ENCODE results near the gene USP10. TPM values are rescaled to one million over a fixed set of nuclear protein-coding genes. Genes with fewer than 3 reads are reported as not detected.

Gene USP10
- total RNA-seq, 1 donor from 2014 or later = 107 TPM

- H3K36me3 Mint-ChIP-seq (ENCODE audit: low read depth, unreplicated experiment) = peaks cover 16% of the 10 kb centered on the region
- Histone ChIP-seq H3K27me3 (ENCODE audit: insufficient read depth, low read length) (no peaks in the 10 kb centered on the region), H3K9me3 (ENCODE audit: insufficient read depth, low read depth, low read length) (no peaks in the 10 kb centered on the region), H4K20me1 (ENCODE audit: insufficient read depth, low read length) (peaks cover 42% of the 10 kb centered on the region), H3K36me3 (ENCODE audit: insufficient read depth, low read length) (peaks cover 12% of the 10 kb centered on the region), H3K9ac (ENCODE audit: low read length) (no peak overlapping the region), H3K27ac (ENCODE audit: low read depth, low read length) (no peak overlapping the region), H3K4me1 (ENCODE audit: insufficient read depth, low read length) (peaks cover 11% of the 10 kb centered on the region), H3K4me3 (ENCODE audit: insufficient read depth, low read depth, low read length) (no peak overlapping the region), H2AFZ (ENCODE audit: low read depth, low read length) (no peak overlapping the region), H3K4me2 (ENCODE audit: low read length) (no peak overlapping the region), H3K79me2 (ENCODE audit: insufficient read depth, low read length) (peaks cover 3% of the 10 kb centered on the region)
- H3K27me3 Mint-ChIP-seq (ENCODE audit: low read depth, unreplicated experiment) = no peaks in the 10 kb centered on the region
- FAIRE-seq = no peak
- H3K4me3 Mint-ChIP-seq (ENCODE audit: unreplicated experiment) = no peak overlapping the region
- DNase-seq (ENCODE audit: low read depth) = no peak
- peaks cover 21% of the 10 kb centered on the region for H3K4me1 Mint-ChIP-seq (ENCODE audit: low read depth, unreplicated experiment)
- no peaks in the 10 kb centered on the region for H3K9me3 Mint-ChIP-seq (ENCODE audit: unreplicated experiment)
- no peak overlapping the region for H3K27ac Mint-ChIP-seq (ENCODE audit: unreplicated experiment)
- TF ChIP-seq EZH2 (IDR thresholded peaks at IDR 0.05; ENCODE audit: insufficient read depth, low read length) = no peak
Measured at GRCh38 chr16:84654998-84655397, 44.8 kb upstream of the USP10 start.

DNA sequence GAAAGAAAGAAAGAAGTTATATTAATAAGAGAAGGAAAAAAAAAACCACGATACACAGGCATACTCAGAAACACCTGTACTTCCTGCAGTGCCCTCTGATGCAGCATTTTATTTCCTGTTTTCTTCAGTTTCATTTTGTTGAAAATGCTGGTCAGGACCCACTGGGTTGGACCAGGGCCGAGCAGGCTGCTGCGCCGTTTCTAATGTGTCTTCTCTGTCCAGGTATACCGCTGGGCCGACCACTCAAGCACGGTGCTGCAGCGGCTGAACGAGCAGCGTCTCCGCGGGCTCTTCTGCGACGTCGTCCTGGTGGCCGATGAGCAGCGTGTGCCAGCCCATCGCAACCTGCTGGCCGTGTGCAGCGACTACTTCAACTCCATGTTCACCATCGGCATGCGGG lies 43.2 kb upstream of the USP10 start:
- no peaks in the 10 kb centered on the region for H3K9me3 Mint-ChIP-seq (ENCODE audit: unreplicated experiment)
- no peaks in the 10 kb centered on the region for H3K27me3 ChIP-seq (ENCODE audit: insufficient read depth, low read length)
- TF ChIP-seq EZH2 (IDR thresholded peaks at IDR 0.05; ENCODE audit: insufficient read depth, low read length) = no peak
- TF ChIP-seq, protein P1, sequence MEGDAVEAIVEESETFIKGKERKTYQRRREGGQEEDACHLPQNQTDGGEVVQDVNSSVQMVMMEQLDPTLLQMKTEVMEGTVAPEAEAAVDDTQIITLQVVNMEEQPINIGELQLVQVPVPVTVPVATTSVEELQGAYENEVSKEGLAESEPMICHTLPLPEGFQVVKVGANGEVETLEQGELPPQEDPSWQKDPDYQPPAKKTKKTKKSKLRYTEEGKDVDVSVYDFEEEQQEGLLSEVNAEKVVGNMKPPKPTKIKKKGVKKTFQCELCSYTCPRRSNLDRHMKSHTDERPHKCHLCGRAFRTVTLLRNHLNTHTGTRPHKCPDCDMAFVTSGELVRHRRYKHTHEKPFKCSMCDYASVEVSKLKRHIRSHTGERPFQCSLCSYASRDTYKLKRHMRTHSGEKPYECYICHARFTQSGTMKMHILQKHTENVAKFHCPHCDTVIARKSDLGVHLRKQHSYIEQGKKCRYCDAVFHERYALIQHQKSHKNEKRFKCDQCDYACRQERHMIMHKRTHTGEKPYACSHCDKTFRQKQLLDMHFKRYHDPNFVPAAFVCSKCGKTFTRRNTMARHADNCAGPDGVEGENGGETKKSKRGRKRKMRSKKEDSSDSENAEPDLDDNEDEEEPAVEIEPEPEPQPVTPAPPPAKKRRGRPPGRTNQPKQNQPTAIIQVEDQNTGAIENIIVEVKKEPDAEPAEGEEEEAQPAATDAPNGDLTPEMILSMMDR (IDR thresholded peaks at IDR 0.05; ENCODE audit: insufficient read depth, low read depth, low read length) = no peak
- no peak overlapping the region for H3K4me2 ChIP-seq (ENCODE audit: low read length)
- H3K36me3 Mint-ChIP-seq (ENCODE audit: low read depth, unreplicated experiment) = peaks cover 19% of the 10 kb centered on the region
- no peak overlapping the region for H3K4me3 Mint-ChIP-seq (ENCODE audit: unreplicated experiment)
- H4K20me1 ChIP-seq (ENCODE audit: insufficient read depth, low read length) = peaks cover 34% of the 10 kb centered on the region
- H3K36me3 ChIP-seq (ENCODE audit: insufficient read depth, low read length) = peaks cover 16% of the 10 kb centered on the region
- peaks cover 7% of the 10 kb centered on the region for H3K4me1 Mint-ChIP-seq (ENCODE audit: low read depth, unreplicated experiment)
- peaks cover 3% of the 10 kb centered on the region for H3K79me2 ChIP-seq (ENCODE audit: insufficient read depth, low read length)
- H3K9me3 ChIP-seq (ENCODE audit: insufficient read depth, low read depth, low read length) = no peaks in the 10 kb centered on the region
- H3K27me3 Mint-ChIP-seq (ENCODE audit: low read depth, unreplicated experiment) = no peaks in the 10 kb centered on the region
- DNase-seq (ENCODE audit: low read depth) = no peak
- no peak for FAIRE-seq
- no peak overlapping the region for H3K4me3 ChIP-seq (ENCODE audit: insufficient read depth, low read depth, low read length)
- H2AFZ ChIP-seq (ENCODE audit: low read depth, low read length) = no peak overlapping the region
- H3K9ac ChIP-seq (ENCODE audit: low read length) = no peak overlapping the region
- H3K27ac Mint-ChIP-seq (ENCODE audit: unreplicated experiment) = no peak overlapping the region
- H3K27ac ChIP-seq (ENCODE audit: low read depth, low read length) = no peak overlapping the region
- no peaks in the 10 kb centered on the region for H3K4me1 ChIP-seq (ENCODE audit: insufficient read depth, low read length)

- H3K27me3 Mint-ChIP-seq (ENCODE audit: low read depth, unreplicated experiment) = no peaks in the 10 kb centered on the region
- FAIRE-seq (no peak), DNase-seq (ENCODE audit: low read depth) (no peak)
- H3K36me3 Mint-ChIP-seq (ENCODE audit: low read depth, unreplicated experiment) = peaks cover 21% of the 10 kb centered on the region
- no peak overlapping the region for H3K9ac ChIP-seq (ENCODE audit: low read length)
- H3K4me3 Mint-ChIP-seq (ENCODE audit: unreplicated experiment) = no peak overlapping the region
- H3K4me1 Mint-ChIP-seq (ENCODE audit: low read depth, unreplicated experiment) = peaks cover 3% of the 10 kb centered on the region
- no peaks in the 10 kb centered on the region for H3K9me3 Mint-ChIP-seq (ENCODE audit: unreplicated experiment)
- H3K27ac ChIP-seq (ENCODE audit: low read depth, low read length) = no peak overlapping the region
- H2AFZ ChIP-seq (ENCODE audit: low read depth, low read length) = no peak overlapping the region
- peaks cover 14% of the 10 kb centered on the region for H3K36me3 ChIP-seq (ENCODE audit: insufficient read depth, low read length)
- peaks cover 29% of the 10 kb centered on the region for H4K20me1 ChIP-seq (ENCODE audit: insufficient read depth, low read length)
- H3K4me3 ChIP-seq (ENCODE audit: insufficient read depth, low read depth, low read length) = no peak overlapping the region
- no peaks in the 10 kb centered on the region for H3K4me1 ChIP-seq (ENCODE audit: insufficient read depth, low read length)
- no peak overlapping the region for H3K27ac Mint-ChIP-seq (ENCODE audit: unreplicated experiment)
- no peaks in the 10 kb centered on the region for H3K9me3 ChIP-seq (ENCODE audit: insufficient read depth, low read depth, low read length)
- peaks cover 3% of the 10 kb centered on the region for H3K79me2 ChIP-seq (ENCODE audit: insufficient read depth, low read length)
- H3K4me2 ChIP-seq (ENCODE audit: low read length) = no peak overlapping the region
- TF ChIP-seq EZH2 (IDR thresholded peaks at IDR 0.05; ENCODE audit: insufficient read depth, low read length) = no peak
- TF ChIP-seq, protein P1 (IDR thresholded peaks at IDR 0.05; ENCODE audit: insufficient read depth, low read depth, low read length) = no peak
- no peaks in the 10 kb centered on the region for H3K27me3 ChIP-seq (ENCODE audit: insufficient read depth, low read length)
Measured at GRCh38 chr16:84657229-84657837, 42.5 kb upstream of the USP10 start.
